ENCODE data around the gene FNDC4.

The FNDC4 gene

DNA sequence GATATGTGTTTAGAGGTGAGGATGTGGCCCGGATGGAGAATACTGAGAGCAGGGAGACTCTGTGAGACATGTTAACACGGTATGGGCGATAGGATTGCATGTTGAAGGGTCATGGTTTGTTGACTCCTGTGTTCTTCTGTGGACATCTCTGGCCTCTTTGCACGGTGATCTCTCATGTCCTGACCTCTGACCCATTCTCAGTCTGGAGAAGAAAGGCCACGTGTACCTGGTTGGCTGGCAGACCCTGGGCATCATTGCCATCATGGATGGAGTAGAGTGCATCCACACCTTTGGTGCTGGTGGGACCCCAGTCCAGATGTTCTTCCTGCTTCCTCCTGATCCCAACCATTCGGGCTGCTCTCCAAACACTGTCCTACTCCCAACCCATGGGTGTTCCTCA lies 11.6 kb upstream of the FNDC4 start:
- in situ Hi-C loops (cut with MboI; ENCODE audit: low pct_unique_long_range_greater_than_20kb, low sequenced_read_pairs, unreplicated experiment), result no loop called here
- TF ChIP-seq, protein P1, sequence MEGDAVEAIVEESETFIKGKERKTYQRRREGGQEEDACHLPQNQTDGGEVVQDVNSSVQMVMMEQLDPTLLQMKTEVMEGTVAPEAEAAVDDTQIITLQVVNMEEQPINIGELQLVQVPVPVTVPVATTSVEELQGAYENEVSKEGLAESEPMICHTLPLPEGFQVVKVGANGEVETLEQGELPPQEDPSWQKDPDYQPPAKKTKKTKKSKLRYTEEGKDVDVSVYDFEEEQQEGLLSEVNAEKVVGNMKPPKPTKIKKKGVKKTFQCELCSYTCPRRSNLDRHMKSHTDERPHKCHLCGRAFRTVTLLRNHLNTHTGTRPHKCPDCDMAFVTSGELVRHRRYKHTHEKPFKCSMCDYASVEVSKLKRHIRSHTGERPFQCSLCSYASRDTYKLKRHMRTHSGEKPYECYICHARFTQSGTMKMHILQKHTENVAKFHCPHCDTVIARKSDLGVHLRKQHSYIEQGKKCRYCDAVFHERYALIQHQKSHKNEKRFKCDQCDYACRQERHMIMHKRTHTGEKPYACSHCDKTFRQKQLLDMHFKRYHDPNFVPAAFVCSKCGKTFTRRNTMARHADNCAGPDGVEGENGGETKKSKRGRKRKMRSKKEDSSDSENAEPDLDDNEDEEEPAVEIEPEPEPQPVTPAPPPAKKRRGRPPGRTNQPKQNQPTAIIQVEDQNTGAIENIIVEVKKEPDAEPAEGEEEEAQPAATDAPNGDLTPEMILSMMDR (IDR thresholded peaks at IDR 0.05; ENCODE audit: extremely low read depth, insufficient read depth, missing control alignments), result no peak
- DNase-seq (ENCODE audit: low spot score), result no peak

DNA sequence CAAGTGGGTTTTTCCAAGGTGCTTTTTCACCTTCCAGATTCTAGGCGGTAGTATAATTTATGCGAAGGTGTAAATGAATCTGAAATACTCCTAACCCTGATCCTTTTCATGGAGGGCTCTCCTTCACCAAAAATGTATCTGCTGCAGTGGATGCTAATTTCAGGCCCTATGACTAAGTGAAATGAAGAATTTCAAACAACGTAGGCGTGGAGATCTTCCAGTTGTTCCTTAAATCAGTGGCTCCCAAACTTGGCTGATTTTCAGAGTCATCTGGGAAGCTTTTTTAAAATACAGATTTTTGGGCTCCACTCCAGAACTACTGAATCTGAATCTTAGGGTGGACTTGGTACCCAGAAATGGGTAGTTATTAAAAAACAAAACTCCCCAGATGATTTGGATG lies 7.1 kb upstream of the FNDC4 start:
- in situ Hi-C loops (cut with MboI; ENCODE audit: low pct_unique_long_range_greater_than_20kb, low sequenced_read_pairs, unreplicated experiment), result no loop called here
- DNase-seq (ENCODE audit: low spot score), result no peak
- TF ChIP-seq, protein P1 (IDR thresholded peaks at IDR 0.05; ENCODE audit: extremely low read depth, insufficient read depth, missing control alignments), result no peak

DNA sequence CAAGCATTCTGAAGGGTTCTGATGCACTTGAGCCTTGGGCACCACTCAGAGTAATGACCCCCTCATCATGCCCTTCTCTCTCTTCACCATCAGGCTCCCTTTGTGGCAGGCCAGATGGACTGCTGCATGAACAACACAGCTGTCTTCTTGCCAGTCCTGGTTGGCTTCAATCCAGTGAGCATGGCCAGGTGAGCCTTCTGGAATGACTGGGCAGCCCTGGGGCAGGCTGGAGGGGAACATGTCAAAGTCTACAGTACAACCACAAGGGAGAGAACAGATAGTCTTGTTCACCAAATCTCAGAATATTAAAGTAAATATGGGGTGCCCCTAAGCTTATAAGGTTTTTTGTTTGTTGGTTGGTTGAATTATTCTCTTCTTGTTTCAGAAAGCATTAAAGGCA lies 6.0 kb upstream of the FNDC4 start:
- DNase-seq (ENCODE audit: low spot score), result no peak
- in situ Hi-C loops (cut with MboI; ENCODE audit: low pct_unique_long_range_greater_than_20kb, low sequenced_read_pairs, unreplicated experiment), result no loop called here
- TF ChIP-seq, protein P1 (IDR thresholded peaks at IDR 0.05; ENCODE audit: extremely low read depth, insufficient read depth, missing control alignments), result no peak

DNA sequence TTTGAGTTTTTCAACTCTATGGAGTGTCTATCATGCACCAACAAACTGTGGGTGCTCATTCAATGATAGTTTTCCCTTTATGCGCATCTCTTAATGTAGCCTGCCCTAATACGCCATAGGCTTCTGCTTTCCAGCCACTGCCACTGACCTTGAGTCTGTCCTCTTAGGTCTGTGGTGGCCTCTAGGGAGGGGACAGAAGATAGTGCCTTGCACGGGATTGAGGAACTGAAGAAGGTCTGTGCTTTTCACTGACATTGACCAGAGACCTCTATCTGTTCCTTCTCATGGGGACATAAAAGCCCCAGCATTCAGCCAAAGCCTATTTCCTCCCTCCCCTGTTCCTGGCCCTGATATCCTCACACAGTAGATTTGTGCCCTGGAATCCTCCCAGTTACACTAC lies 4.0 kb upstream of the FNDC4 start:
- TF ChIP-seq, protein P1 (IDR thresholded peaks at IDR 0.05; ENCODE audit: extremely low read depth, insufficient read depth, missing control alignments), result no peak
- in situ Hi-C loops (cut with MboI; ENCODE audit: low pct_unique_long_range_greater_than_20kb, low sequenced_read_pairs, unreplicated experiment), result no loop called here
- DNase-seq (ENCODE audit: low spot score), result no peak

DNA sequence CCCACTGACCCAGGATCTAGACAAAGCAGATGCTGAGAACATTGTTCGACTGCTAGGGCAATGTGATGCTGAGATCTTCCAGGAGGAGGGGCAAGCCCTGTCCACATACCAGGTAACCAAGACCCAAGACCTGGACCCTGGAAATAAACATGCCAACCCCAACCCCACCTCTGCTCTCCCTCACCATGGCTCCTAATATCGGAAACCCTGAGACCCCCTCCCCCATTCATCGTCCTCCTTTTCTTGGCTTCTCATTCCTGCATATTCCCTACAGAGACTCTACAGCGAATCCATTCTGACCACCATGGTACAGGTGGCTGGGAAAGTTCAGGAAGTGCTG lies 2.3 kb upstream of the FNDC4 start:
- no peak for DNase-seq (ENCODE audit: low spot score)
- in situ Hi-C loops (cut with MboI; ENCODE audit: low pct_unique_long_range_greater_than_20kb, low sequenced_read_pairs, unreplicated experiment), result no loop called here
- TF ChIP-seq, protein P1 (IDR thresholded peaks at IDR 0.05; ENCODE audit: extremely low read depth, insufficient read depth, missing control alignments), result no peak

DNA sequence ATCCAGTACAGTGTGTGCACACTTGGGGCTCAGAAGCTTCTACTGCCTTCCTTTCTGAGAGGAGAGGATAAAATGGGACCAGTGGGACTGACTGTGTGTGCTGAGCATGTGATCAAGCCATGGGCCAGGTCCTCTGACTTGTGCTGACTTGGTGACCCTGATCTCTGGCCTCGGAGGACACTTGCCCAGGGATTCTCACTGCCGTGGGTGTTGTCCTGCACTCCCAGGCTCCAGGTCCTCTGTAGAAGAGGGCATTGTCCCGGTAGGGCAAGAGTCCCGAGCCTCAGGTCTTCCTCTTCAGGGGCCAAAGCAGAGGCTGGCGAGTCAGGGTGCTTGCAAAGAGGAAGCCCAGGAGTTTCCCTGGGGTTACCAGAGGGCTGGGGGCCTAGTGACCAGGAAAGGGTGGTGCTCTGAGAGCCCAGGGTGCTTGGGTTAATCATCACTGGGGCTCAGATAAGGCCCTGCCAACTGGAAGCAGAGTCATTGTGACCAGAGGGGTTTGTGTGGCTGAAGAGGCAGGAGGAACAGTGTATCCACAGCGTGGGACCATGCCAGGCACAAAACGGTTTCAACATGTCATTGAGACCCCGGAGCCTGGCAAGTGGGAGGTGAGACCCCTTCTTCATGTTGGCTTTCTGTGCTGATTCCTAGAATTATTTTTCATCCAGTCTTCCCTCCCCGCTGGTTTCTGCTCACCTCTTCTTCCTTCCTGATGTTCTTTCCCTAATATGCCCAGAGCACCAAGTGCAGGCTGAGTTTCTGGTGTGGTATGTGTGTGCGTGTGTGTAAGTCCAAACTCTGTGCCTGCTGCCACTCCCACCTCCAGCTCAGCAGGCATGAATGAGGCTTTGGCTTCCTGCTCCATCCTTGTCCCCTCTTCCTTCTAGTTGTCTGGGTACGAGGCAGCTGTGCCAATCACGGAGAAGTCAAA lies 1.6 kb upstream of the FNDC4 start, which contains the start of gene GCKR:
GCKR (plus strand) TSS at position 483 of the 931 bp plus-strand sequence; CDS start at position 549, 66 bp downstream.
- no peak for DNase-seq (ENCODE audit: low spot score)
- TF ChIP-seq, protein P1 (IDR thresholded peaks at IDR 0.05; ENCODE audit: extremely low read depth, insufficient read depth, missing control alignments), result no peak
- in situ Hi-C loops (cut with MboI; ENCODE audit: low pct_unique_long_range_greater_than_20kb, low sequenced_read_pairs, unreplicated experiment), result no loop called here

Data from GM13977 (cell line).